GM19240 (cell line): ENCODE data around the gene CPVL.

ENCODE experiments used
- DNase-seq: peaks from one replicate; pipeline ENCODE4 v3.0.0; 2011; ENCODE audit warnings: low spot score; ENCODE audit not compliant: insufficient read length

Gene CPVL

DNA sequence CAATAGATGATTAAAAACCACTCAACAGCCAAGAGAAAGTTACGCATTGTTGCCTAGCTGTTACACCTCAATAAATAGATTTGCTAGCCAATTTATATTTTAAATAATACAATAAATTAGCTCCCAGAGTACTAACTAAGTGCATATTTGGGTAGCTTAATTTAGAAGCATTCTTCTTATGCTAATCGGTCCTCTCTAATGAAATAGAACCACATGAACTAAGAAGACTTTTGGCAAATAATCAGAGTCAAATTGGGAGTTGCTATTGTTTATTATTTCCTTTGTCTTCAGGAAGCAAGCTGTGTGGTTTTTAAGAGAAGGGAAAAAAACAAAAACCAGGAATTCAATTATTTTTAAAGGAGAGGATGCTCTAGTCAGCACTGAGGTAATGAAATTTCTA lies 139.2 kb downstream of the CPVL start:
- DNase-seq, result no peak

DNA sequence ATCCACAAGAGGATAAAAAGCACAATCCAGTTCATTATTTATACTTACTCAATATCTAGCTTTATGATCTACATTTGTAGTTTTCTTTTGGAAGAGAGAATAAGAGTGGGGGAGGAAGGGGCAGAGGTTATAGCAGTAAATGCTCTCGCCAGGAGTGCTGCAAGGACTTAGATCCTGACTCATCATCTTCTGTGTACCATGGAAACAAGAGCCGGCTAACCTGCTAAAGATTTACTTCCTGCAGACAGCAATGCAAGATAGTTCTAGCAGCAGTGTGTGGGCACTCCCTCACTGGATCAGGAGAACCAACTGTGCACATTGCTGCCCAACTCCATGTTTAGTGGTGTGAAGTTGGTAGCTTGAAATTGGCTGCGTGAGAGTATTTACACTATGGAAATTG lies 140.5 kb downstream of the CPVL start:
- DNase-seq, result no peak

DNA sequence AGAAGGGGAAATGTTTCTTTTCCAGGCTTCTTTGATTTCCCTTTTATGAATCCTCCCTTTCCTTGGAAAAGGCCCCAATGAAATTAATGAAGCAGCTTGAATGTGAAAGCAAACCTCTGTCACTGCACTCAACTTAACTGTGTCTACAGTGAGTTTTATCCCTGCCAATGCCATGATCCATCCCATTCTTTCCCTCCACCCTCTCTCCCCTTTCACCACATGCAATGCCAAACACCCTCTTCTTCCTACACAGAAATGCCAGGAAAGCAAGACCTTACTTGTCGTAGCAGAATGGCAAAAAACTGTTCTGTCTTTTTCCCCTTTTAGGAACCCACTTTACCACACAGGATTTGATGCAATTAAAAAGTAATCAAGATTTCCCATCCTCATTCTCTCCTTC lies 140.9 kb downstream of the CPVL start:
- no peak for DNase-seq

DNA sequence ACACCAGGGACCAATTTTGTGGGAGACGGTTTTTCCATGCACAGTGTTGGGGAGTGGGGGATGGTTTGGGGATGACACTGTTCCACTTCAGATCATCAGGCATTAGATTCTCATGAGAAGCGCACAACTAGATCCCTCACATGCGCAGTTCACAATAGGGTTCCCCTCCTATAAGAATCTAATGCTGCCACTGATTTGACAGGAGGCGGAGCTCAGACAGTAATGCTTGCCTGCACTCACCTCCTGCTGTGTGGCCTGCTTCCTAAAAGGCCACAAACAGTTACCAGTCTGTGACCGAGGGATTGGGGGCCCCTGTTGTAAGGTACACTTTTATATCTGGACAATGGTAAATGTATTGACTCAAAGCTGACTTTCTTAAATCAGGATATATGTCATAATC lies 142.6 kb downstream of the CPVL start:
- DNase-seq, result no peak

DNA sequence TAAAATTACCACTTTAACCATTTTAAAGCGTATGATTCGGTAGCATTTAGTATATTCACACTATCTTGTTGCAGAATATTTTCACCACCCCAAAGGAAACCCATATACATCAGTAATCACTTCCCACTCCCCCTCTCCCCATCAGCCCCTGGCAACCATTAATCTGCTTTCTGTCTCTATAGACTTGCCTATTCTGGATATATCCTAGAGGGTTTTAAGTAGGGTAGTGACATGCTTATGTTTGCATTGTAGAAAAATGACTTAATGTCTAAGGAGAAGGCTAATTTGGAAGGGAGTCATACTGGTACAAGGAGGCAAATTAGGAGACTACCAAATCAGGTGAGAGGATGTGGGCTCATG lies 145.6 kb downstream of the CPVL start:
- no peak for DNase-seq

DNA sequence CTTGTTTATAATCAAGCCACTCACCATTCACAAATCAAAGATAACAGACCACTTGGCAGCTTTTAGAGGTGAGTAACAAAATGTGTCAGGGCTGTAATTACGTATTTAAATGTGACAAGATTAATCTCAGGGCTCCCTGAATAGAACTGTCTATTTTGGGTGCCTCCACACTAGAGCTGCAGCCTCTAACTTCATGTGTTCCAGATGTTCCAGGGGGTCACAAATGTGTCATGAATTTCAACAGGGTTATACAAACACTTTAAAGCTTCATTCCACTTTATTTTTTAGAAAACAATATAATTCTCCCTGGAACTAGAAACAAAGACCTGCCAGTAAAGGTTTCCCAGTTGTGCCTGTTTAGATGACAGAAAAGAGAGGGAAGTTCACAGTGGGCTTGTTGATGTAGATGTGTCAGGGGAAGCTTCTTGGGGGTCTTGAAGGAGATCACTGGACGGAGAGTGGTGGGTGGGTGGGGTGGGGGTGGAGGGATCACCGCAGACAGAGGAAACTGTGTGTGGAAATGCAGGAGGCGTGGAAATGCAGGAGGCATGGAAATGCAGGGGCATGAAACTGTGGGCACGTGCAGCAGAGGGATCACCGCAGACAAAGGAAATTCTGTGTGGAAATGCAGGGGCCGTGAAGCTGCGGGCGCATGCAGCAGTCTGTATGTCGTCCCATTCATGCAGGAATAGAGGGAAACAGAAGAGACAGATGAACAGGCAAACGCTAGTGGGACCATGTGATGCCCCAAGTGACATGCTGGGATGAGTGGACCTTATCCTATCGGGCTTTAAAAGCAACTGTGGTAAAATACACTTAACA lies 146.2 kb downstream of the CPVL start:
- DNase-seq, result no peak

DNA sequence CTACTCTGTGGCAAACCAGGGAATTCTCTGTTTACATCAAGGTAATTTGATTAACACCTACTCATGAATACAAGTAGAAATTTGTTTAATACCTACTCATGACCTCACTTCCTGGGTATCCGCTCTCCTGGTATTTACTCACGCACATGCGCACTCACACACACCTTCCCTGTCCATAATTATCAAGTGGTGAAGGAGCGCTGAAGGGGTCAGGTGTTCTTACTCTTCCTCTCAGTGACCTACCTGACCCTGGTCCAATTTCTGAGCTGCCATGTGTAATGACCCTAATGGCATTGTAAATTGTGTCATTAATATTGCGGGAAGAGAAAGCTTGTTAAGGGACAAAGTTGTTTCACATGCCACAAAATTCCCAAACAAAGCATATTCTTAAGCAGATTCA lies 146.9 kb downstream of the CPVL start:
- no peak for DNase-seq

DNA sequence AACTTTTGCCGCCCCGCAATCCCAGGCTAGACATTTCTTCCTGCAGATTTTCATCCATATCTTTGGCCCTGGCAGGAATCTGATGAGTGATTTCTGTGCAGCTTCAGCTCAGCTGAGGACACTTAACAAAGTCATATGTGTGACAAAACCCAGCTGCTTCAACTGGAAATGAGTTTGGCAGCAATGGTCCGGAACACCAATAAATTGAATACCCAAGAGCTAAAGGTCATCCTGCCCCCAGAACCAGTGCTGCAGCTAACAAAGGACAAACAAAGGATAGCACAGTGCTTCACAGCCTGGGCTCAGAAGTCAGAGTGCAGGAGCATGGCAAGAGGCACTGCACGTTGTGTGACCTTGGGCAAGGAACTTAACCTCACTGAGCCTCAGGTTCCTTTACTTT lies 148.2 kb downstream of the CPVL start:
- no peak for DNase-seq

DNA sequence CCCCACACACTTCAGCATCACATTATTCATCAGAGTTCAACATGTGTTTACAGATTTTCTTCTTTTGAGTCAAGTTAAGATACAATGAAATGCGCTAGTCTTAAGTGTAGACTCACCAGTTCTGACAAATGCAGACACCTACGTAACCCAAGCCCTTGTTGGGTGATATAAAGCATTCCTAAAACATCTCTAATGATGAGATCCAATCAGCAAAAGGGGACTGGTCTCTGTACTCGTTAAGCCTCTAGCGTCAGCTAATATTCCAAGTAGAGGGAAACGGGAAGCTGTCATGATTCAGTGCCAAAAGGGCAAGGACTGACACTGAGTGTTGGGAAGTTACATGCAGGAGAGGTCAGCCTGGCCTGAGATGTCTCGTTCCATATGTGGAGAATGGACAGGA lies 149.5 kb downstream of the CPVL start:
- DNase-seq, result no peak

DNA sequence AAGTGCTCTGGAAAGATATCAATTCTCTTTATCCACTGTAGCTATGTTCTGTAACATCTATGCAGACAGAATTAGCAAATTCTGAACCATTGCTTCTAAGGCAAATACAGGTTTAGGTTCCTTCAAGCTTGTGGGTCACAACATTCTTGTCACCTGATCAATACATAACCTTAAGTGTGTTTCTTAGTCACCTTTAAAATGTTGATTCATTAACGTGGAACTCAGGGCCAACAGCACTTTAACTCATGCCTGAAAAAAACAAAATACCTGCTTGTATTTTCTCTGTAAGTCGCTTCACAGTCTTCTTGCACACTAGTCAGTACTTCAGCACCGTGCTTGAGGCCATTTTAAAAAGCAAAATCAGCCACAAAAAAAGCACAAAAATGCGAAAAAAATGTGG lies 153.0 kb downstream of the CPVL start:
- DNase-seq, result no peak

DNA sequence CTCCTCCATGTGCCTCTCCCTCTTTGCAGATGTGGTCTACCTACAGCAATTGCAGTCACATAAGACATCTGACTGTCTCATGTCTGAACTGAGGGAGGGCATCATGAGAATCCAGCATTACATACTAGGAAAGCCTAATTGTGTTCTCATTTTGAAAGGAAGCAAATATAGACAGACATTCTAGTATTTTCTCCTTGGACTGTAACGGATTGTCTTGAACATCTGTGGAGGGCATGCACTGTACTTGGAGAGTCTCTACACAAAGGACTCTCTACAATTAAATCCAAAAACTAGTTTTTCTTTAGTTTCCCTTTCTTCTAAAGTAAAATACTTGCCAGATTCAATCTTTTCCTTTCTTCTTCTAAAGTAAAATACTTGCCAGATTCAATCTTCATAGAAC lies 153.5 kb downstream of the CPVL start:
- DNase-seq, result no peak

DNA sequence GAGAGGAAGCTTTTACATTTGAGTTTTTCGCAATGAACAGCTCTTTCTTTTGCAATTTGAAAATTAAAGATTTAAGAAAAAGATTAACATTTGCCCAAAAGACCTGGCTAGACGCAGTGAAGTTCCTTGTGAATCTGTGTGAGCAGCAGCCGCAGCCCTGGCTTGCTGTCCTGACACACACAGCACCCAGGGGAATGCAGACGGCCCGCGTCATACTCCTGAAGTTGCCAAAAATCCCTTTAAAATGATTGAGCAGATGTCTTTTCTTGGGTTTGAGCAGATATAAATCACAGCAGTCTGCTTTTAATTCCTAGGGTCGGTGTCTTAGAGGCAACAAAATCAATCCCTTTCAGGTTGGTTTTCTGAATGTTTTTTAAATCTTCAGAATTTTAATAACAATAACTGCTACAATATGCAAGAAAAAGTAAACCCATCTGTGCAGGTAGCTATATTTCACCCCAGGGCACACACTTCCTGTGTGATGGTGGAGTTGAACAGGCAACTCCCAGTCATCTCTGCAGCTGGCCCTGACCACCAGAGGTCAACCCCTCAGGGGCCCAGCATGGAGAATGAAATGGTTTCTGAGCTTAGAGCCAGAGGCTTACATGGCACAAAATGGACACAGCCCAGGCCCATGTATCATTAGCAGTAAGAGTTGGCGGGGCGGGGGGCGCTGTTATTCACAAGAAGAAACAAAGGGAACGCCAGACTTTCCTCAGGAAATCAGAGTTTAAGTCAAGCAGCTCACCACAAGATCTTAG lies 156.0 kb downstream of the CPVL start:
- no peak for DNase-seq

DNA sequence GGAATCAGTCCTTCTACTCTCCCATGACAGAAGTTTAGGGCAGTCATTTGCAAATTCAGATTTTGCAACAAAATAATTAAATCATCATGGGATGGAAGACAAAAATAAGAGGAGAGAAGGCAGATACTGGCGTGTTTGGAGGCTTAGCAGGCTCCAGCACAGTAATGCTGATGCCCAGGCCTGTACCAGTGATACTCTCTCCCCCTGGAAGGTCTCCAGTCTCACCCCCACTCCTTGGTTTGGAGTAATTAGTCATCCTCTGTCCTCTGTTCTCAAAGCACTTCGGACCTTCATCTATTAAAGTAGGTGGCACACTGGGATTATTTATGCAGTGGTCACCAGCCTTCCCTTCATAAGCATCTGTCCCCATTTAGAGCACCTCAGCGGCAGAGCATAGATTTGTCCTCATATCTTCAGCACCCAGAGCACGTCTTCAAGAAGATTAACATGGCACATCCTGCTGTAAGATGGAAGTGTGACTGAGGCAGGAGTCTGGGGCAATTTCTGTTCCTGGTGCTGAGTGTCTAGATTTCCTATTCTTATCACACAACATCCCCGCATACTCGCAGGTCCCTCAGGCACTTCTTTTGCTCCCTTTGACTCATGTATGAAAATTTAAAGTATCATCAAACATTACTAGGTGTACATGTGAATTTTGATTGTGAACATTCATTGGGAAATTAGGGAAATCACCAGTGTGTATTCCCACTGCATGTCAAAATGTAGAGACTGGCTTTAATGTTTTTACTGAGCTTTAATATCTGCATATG lies 156.9 kb downstream of the CPVL start:
- no peak for DNase-seq

DNA sequence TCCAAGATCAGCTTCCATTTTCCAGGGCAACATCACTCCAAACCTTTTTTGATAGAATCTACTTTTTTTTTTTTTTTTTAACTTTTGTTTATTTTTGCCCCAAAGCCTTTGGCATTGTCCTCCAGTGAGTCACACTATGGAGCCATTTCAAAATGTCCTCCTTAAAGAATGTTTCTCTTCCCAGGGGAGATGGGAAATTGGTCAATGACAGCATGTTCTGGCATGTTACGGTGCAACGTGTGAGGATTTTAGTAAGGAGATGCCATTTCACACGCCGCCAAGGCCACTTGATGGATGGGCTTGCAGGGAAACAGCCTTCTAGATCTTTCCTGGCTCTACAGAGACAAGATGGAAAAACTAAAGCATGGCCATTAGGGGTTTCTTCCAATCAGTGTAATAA lies 157.5 kb downstream of the CPVL start:
- DNase-seq, result no peak

DNA sequence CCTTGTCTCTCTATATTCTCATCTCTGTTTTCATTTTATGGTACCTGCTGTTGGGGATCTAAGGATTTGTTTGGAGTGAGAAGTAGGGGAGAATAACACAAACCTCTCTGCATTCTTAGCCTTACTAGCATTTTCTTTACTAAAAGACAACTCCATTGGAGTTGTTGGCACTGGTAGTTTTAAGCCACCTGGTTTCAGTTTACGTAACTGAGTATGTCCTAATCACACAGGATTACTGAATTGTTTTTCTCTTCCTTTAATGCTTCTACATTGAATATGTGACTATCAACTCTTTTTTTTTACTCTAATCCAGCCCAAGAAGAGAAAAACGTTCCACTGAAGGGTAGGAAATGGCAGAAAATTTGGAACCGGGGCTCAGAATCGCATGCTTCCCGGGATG lies 158.2 kb downstream of the CPVL start:
- no peak for DNase-seq

DNA sequence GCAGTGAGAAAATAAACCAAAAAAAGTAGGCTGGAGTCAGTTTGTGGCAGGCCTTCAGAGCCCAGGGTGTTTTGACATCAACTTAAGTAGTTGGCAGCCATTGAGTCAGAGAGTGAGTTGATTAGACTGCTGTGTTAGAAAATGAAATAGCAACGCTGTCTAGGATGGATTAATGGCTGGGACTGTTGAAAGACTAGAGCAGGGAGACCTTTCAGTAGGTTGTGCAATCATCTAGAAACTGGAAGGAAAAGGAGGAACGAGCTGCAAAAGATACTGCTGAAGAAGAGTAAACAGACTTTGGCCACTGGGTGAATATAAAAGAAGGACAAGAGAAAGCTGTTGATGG lies 159.6 kb downstream of the CPVL start:
- no peak for DNase-seq

DNA sequence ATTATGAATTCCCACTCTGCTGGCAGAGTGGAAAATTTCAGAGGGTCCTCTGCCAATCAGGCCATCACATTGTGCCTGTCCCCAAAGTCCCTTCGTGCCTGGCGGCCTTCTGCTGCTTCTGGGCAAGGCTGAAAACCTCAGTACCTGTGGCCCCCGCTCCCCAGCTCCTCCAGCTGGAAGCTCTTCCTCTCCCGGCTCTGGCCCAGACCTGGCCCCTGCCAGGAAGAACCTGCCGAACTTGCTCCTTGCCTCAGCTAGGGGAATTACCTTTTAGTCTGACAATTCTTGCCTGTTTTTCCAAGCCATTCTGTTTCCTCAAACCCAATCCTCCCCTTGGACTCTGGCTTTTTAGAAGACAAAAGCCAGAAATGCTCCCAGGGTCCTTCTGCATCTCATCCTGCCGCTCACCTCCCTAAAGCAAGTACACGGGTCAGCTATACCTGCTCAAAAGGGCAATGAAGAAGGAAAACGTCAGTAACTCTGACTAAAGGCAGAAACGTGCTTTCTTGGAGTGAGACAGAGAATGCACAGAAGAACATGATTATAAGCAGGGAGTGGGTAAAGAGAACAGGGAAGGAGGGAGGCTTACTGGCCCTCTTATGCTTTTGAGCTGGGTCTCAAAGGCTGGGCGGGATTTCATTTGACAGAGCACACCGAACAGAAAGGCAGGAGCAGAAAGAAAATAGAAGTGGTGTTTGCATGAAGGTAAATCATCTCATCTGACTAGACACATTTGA lies 160.1 kb downstream of the CPVL start:
- DNase-seq, result no peak

DNA sequence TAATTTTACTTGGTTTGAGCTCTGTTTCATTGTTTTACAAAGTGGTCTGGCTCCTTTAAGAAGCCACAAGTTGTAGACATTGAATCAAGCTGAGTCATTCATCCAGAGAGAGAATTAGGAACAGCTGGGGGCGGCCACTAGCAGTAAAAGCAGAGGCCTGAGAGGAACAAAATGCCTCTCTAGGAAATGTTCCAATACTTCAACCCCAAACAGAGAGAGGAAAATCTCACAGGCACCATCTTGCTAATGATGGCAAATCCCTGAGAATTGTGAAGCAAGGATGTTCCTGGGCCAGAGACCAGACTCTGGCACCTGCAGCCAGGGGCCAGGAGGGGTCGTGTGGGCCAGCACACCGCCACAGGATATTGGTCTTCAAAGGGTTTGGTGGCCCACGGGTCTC lies 161.7 kb downstream of the CPVL start:
- no peak for DNase-seq

DNA sequence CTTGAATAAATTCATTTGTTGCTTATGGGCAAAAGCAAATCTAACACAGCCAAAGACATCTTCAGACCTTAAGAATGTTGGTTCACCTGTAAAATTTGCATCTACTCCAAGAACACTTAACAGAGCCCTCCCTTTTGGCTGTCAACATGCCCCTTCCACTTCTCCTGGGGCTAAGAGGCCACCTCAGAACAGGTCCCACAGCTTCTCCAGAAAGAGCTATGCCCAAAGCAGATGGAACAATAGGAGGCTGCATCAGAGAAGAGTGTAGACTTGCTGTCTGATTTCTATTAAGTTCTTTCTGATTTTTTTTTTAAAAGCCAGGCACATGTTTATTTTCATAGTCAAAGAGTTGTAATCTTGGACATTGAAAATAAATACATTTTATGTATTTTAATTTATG lies 162.1 kb downstream of the CPVL start:
- no peak for DNase-seq

DNA sequence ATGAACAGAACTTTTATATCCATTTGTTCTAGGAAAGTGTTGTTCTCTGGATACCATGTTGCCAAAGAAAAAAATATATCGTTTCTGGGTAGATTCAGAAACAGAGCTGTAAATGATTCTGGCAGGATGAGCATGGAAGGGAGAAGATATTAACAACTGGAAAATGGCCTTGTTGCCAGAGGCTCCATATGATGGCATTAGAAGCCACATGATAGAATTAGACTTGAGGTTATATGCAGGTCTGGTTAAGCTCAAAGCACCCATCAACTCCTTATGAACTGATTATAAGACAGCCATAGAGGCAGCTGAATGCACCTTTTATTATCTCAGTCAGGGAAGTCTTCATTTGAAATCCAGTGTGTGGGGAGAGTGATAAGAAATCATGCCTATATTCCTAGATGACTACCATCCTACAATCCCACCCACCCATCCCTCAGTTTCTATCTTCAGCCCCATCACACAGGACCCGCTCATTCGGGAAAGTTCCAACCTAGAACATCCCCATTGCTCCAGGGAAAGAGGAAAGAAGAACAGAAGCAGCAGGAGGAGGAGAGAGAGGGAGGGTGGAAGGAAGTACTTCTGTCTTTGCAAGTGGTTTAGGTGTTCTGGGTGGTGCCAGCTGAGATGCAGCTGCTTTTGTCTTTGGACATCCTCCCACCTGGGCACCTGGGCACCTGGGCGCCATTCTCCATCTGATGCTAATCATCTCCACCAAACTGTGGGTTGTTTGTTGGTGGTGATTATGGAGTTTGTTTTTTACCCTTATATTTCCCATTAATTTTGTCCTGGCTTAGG lies 162.7 kb downstream of the CPVL start:
- DNase-seq, result no peak

DNA sequence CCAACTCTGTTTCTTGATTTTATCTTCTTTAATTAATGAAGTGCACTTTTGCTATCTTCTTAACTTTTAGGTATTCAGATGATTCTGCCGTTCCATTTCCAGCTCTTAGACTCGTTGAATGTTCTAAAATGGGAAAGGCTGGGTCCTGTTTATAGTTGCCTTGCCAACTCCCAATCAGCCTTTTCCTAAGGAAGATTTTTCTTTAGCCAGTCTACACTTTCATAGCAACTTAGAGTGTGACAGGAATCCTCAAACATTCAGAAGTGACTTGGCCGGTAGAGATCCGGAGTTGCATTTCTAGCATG lies 165.2 kb downstream of the CPVL start:
- DNase-seq, result no peak
